ENCODE data around the gene ZDHHC1.

Gene ZDHHC1

GRCh38 chr16:67406111-67406971 lies 9.9 kb downstream of the ZDHHC1 start:
- no peaks in the 10 kb centered on the region for H3K27me3 ChIP-seq (ENCODE audit: insufficient read depth, low read length)
- H3K9me3 ChIP-seq (ENCODE audit: insufficient read depth, low read depth, low read length): no peaks in the 10 kb centered on the region
- H3K27ac ChIP-seq (ENCODE audit: low read depth, low read length): no peak overlapping the region
- peak overlapping the region; percentile 1; the same call in 1 of the 2 replicates for H3K9ac ChIP-seq (ENCODE audit: low read depth, low read length)
- 84% methylated on average over 18 of the region's 18 CpGs for WGBS
- H3K4me1 ChIP-seq (ENCODE audit: insufficient read depth, low read length): peaks cover 11% of the 10 kb centered on the region; the same call in 1 of the 2 replicates
- no peak overlapping the region for H3K4me3 ChIP-seq (ENCODE audit: low read length)
- no peaks in the 10 kb centered on the region for H3K36me3 ChIP-seq (ENCODE audit: insufficient read depth, low read length)

- H3K36me3 ChIP-seq (ENCODE audit: insufficient read depth, low read length): no peaks in the 10 kb centered on the region
- no peaks in the 10 kb centered on the region for H3K27me3 ChIP-seq (ENCODE audit: insufficient read depth, low read length)
- no peak overlapping the region for H3K9ac ChIP-seq (ENCODE audit: low read depth, low read length)
- no peak overlapping the region for H3K4me3 ChIP-seq (ENCODE audit: low read length)
- no peaks in the 10 kb centered on the region for H3K9me3 ChIP-seq (ENCODE audit: insufficient read depth, low read depth, low read length)
- H3K27ac ChIP-seq (ENCODE audit: low read depth, low read length): no peak overlapping the region
- peaks cover 11% of the 10 kb centered on the region; the same call in 1 of the 2 replicates for H3K4me1 ChIP-seq (ENCODE audit: insufficient read depth, low read length)
- WGBS: 93% methylated on average over 8 of the region's 8 CpGs
Observed at GRCh38 chr16:67405336-67405735, 10.9 kb downstream of the ZDHHC1 start.

GRCh38 chr16:67404740-67405226 lies 11.5 kb downstream of the ZDHHC1 start:
- H3K4me1 ChIP-seq (ENCODE audit: insufficient read depth, low read length): peaks cover 11% of the 10 kb centered on the region; the same call in 1 of the 2 replicates
- no peak overlapping the region for H3K9ac ChIP-seq (ENCODE audit: low read depth, low read length)

GRCh38 chr16:67403976-67404555 lies 12.2 kb downstream of the ZDHHC1 start:
- 87% methylated on average over 12 of the region's 12 CpGs for WGBS
- H3K4me1 ChIP-seq (ENCODE audit: insufficient read depth, low read length): peaks cover 11% of the 10 kb centered on the region; the same call in 1 of the 2 replicates
- H3K9me3 ChIP-seq (ENCODE audit: insufficient read depth, low read depth, low read length): no peaks in the 10 kb centered on the region
- H3K36me3 ChIP-seq (ENCODE audit: insufficient read depth, low read length): no peaks in the 10 kb centered on the region
- H3K27me3 ChIP-seq (ENCODE audit: insufficient read depth, low read length): peaks cover 2% of the 10 kb centered on the region; the same call in 1 of the 2 replicates
- no peak overlapping the region for H3K27ac ChIP-seq (ENCODE audit: low read depth, low read length)
- H3K4me3 ChIP-seq (ENCODE audit: low read length): no peak overlapping the region
- no peak overlapping the region for H3K9ac ChIP-seq (ENCODE audit: low read depth, low read length)

More at GRCh38 chr16:67404740-67405226, 11.5 kb downstream of the ZDHHC1 start:
- H3K27ac ChIP-seq (ENCODE audit: low read depth, low read length): no peak overlapping the region
- H3K27me3 ChIP-seq (ENCODE audit: insufficient read depth, low read length): no peaks in the 10 kb centered on the region
- H3K4me3 ChIP-seq (ENCODE audit: low read length): no peak overlapping the region
- H3K36me3 ChIP-seq (ENCODE audit: insufficient read depth, low read length): no peaks in the 10 kb centered on the region
- WGBS: 96% methylated on average over 5 of the region's 5 CpGs
- no peaks in the 10 kb centered on the region for H3K9me3 ChIP-seq (ENCODE audit: insufficient read depth, low read depth, low read length)

- 94% methylated on average over 14 of the region's 14 CpGs for WGBS
- H3K4me1 ChIP-seq (ENCODE audit: insufficient read depth, low read length): peaks cover 11% of the 10 kb centered on the region
Observed at GRCh38 chr16:67400901-67401300, 15.4 kb downstream of the ZDHHC1 start.

GRCh38 chr16:67399749-67400704 lies 16.2 kb downstream of the ZDHHC1 start:
- 83% methylated on average over 19 of the region's 19 CpGs for WGBS

More at GRCh38 chr16:67400901-67401300, 15.4 kb downstream of the ZDHHC1 start:
- H3K9ac ChIP-seq (ENCODE audit: low read depth, low read length): no peak overlapping the region
- no peaks in the 10 kb centered on the region for H3K9me3 ChIP-seq (ENCODE audit: insufficient read depth, low read depth, low read length)
- H3K36me3 ChIP-seq (ENCODE audit: insufficient read depth, low read length): no peaks in the 10 kb centered on the region
- H3K4me3 ChIP-seq (ENCODE audit: low read length): no peak overlapping the region
- H3K27me3 ChIP-seq (ENCODE audit: insufficient read depth, low read length): peaks cover 14% of the 10 kb centered on the region
- no peak overlapping the region for H3K27ac ChIP-seq (ENCODE audit: low read depth, low read length)

GRCh38 chr16:67399218-67399733 lies 17.0 kb downstream of the ZDHHC1 start:
- peaks cover 30% of the 10 kb centered on the region for H3K27me3 ChIP-seq (ENCODE audit: insufficient read depth, low read length)
- H3K36me3 ChIP-seq (ENCODE audit: insufficient read depth, low read length): no peaks in the 10 kb centered on the region
- 32% methylated on average over 42 of the region's 42 CpGs for WGBS
- peaks cover 18% of the 10 kb centered on the region for H3K4me1 ChIP-seq (ENCODE audit: insufficient read depth, low read length)
- H3K9me3 ChIP-seq (ENCODE audit: insufficient read depth, low read depth, low read length): no peaks in the 10 kb centered on the region
- no peak overlapping the region for H3K4me3 ChIP-seq (ENCODE audit: low read length)
- no peak overlapping the region for H3K9ac ChIP-seq (ENCODE audit: low read depth, low read length)
- H3K27ac ChIP-seq (ENCODE audit: low read depth, low read length): no peak overlapping the region

More at GRCh38 chr16:67399749-67400704, 16.2 kb downstream of the ZDHHC1 start:
- peaks cover 18% of the 10 kb centered on the region for H3K4me1 ChIP-seq (ENCODE audit: insufficient read depth, low read length)
- H3K4me3 ChIP-seq (ENCODE audit: low read length): no peak overlapping the region
- no peaks in the 10 kb centered on the region for H3K36me3 ChIP-seq (ENCODE audit: insufficient read depth, low read length)
- no peak overlapping the region for H3K9ac ChIP-seq (ENCODE audit: low read depth, low read length)
- no peaks in the 10 kb centered on the region for H3K9me3 ChIP-seq (ENCODE audit: insufficient read depth, low read depth, low read length)
- H3K27me3 ChIP-seq (ENCODE audit: insufficient read depth, low read length): peaks cover 22% of the 10 kb centered on the region
- H3K27ac ChIP-seq (ENCODE audit: low read depth, low read length): no peak overlapping the region

- Histone ChIP-seq H3K27ac (ENCODE audit: low read depth, low read length) (no peak overlapping the region), H3K4me3 (ENCODE audit: low read length) (no peak overlapping the region), H3K9ac (ENCODE audit: low read depth, low read length) (no peak overlapping the region), H3K4me1 (ENCODE audit: insufficient read depth, low read length) (peaks cover 18% of the 10 kb centered on the region), H3K36me3 (ENCODE audit: insufficient read depth, low read length) (no peaks in the 10 kb centered on the region), H3K9me3 (ENCODE audit: insufficient read depth, low read depth, low read length) (no peaks in the 10 kb centered on the region), H3K27me3 (ENCODE audit: insufficient read depth, low read length) (peaks cover 36% of the 10 kb centered on the region)
- 91% methylated on average over 19 of the region's 19 CpGs for WGBS
Observed at GRCh38 chr16:67398546-67399217, 17.6 kb downstream of the ZDHHC1 start.

- Histone ChIP-seq H3K27me3 (ENCODE audit: insufficient read depth, low read length) (peaks cover 43% of the 10 kb centered on the region), H3K9ac (ENCODE audit: low read depth, low read length) (no peak overlapping the region), H3K4me3 (ENCODE audit: low read length) (no peak overlapping the region), H3K27ac (ENCODE audit: low read depth, low read length) (no peak overlapping the region), H3K36me3 (ENCODE audit: insufficient read depth, low read length) (no peaks in the 10 kb centered on the region), H3K9me3 (ENCODE audit: insufficient read depth, low read depth, low read length) (no peaks in the 10 kb centered on the region), H3K4me1 (ENCODE audit: insufficient read depth, low read length) (peaks cover 18% of the 10 kb centered on the region)
- WGBS: 91% methylated on average over 22 of the region's 22 CpGs
Observed at GRCh38 chr16:67397812-67398545, 18.3 kb downstream of the ZDHHC1 start.

All from HUES64 (cell line).